Heart left ventricle (tissue), 13 donors: ENCODE measurements around the gene FUT8.

ENCODE experiments used
- POLR2A ChIP-seq, 2 donors: fragments of 450-650 bp; IDR thresholded peaks; one replicate each; pipeline ENCODE4 v1.6.1; 2017; ENCODE audit warnings: antibody characterized with exemption in 2 of 2, mild to moderate bottlenecking in 2 of 2, moderate library complexity in 2 of 2
- TF ChIP-seq, protein P1 (sequence below), 12 donors: fragments of 200-600 bp; sonication (generic) in 4 of 12; IDR thresholded peaks; one replicate each; pipeline versions ENCODE4 v1.5.0 to v1.8.0; 2018 to 2022; ENCODE audit warnings: antibody characterized with exemption in 12 of 12, mild to moderate bottlenecking in 5 of 12
- donor health status: ischemic (EF 13 %, LVEDD 7.1; RV severe dilation, severe dysfunction).
- donor health status: DM: no; HTN: yes; CAD: no.
- donor health status: DM: no; HTN: no; CAD: no.
- donor health status: ischemic (EF 25% LVEDD 6.9; RV normal size, moderate dysfunction).
- donor health status: ischemic (EF 25% LVEDD 5.7; RV mildly dilated, moderate dysfunction).
- donor health status: ischemic (EF 35%, LVEDD 5.7; RV mildly dilated, moderate dysfunction).
- donor health status: nonischemic (EF 11% LVEDD 7.7; RV severe dilation, severe dysfunction).
- donor health status: DM: yes; HTN: yes; CAD: no.
- donor health status: PGD.
- donor health status: ischemic (EF 29% LVEDD 5.4; RV normal size, mild dysfunction).
- donor health status: nonischemic (EF 23%, LVEDD 6.1; RV moderate dilation, normal function).

DNA sequence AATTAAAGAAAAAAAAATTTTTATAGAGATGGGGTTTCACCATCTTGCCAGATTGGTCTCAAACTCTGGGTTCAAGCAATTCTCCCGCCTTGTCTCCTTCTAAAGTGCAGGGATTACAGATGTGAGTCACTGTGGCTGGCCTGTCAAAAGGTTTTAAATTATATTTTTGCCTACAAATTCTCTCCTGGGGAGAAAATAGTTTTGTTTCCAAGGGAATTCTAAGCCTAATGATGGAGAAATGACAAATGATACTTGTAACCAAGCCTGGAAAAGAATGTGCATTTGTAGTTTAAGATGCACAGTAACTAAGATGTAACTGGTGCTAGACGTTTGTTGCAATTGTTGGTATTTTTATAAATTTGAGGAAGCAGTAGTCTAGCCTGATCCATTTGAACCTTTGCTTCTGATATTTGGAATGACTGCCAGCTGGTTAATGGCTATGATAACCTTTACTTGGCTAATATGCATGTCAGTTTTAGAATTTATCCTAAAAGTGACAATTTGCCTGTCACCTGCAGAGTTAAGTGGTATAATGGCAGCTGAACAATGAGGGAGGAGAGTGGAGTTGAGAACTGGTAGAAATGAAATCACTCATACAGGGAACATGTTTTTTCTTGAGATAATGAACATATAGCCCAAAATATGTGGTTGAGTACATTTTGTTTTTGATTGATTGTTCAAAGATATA lies 148.0 kb downstream of the FUT8 start:
- TF ChIP-seq, protein P1, sequence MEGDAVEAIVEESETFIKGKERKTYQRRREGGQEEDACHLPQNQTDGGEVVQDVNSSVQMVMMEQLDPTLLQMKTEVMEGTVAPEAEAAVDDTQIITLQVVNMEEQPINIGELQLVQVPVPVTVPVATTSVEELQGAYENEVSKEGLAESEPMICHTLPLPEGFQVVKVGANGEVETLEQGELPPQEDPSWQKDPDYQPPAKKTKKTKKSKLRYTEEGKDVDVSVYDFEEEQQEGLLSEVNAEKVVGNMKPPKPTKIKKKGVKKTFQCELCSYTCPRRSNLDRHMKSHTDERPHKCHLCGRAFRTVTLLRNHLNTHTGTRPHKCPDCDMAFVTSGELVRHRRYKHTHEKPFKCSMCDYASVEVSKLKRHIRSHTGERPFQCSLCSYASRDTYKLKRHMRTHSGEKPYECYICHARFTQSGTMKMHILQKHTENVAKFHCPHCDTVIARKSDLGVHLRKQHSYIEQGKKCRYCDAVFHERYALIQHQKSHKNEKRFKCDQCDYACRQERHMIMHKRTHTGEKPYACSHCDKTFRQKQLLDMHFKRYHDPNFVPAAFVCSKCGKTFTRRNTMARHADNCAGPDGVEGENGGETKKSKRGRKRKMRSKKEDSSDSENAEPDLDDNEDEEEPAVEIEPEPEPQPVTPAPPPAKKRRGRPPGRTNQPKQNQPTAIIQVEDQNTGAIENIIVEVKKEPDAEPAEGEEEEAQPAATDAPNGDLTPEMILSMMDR (IDR thresholded peaks at IDR 0.05), result no peak
- no peak for TF ChIP-seq POLR2A (IDR thresholded peaks at IDR 0.05)
